Measurements from ENCODE around the gene HSPA2. TPM values are rescaled to one million over a fixed set of nuclear protein-coding genes. Genes with fewer than 3 reads are reported as not detected.
A peak's percentile ranks its signal among the peaks of the same experiment; 100 is the strongest.

Gene HSPA2
- total RNA-seq, 1 donor from 2014 or later, result 5.4 TPM

DNA sequence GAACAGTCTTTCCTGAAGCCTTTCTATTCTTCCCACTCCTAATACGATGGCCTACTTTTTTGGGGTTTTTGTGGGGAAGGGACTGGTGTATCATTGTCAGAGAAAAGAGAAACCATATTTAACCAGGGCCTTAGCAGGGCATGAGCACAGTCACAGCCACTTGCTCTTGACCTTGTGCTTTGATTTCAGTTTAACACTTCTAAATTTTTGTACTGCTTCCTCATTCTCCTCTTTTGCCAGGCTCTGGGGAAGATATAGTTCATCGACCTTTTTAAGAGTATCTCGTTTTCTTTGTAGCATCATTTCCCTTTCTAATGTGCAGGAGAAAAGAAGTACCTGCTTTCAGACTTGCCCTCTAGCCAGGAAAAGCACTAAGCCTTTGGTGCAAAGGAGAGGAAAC lies 33.8 kb upstream of the HSPA2 start:
- DNase-seq, result no peak

GRCh38 chr14:64507376-64508156 lies 33.0 kb upstream of the HSPA2 start:
- ATAC-seq (ENCODE audit: low read depth) (no peak), DNase-seq (no peak)
- peak overlapping the region; percentile 100 for H3K27ac Mint-ChIP-seq
- H3K4me3 Mint-ChIP-seq, result peak overlapping the region; percentile 97
- POLR2A ChIA-PET, result interaction anchor here (0.6 to 3.0 kb wide), 6 partner anchors 12 to 120 kb away, joined by 3 to 11 read pairs (median 4); partner anchors contain the start of genes HSPA2 and MTHFD1
- H3K9me3 Mint-ChIP-seq, result no peaks in the 10 kb centered on the region
- intact Hi-C loops (cut with micrococcal nuclease), result loop anchor here (10.0 kb wide), 3 partner anchors 477 to 1033 kb away; partner anchors contain the start of genes FNTB and SYNE2
- peaks cover 75% of the 10 kb centered on the region for H3K4me1 Mint-ChIP-seq
- CTCF ChIA-PET, result interaction anchor here (1.5 to 4.6 kb wide), 3 partner anchors 78 to 164 kb away, joined by 3 to 41 read pairs (median 33); no protein-coding TSS in a partner anchor
- TF ChIP-seq CTCF (IDR thresholded peaks at IDR 0.05), result no peak
- peaks cover 30% of the 10 kb centered on the region for H3K36me3 Mint-ChIP-seq (ENCODE audit: low read depth)
- H3K27me3 Mint-ChIP-seq, result no peaks in the 10 kb centered on the region

More for the DNA sequence above, 33.8 kb upstream of the HSPA2 start:
- intact Hi-C loops (cut with micrococcal nuclease), result loop anchor here (10.0 kb wide), 3 partner anchors 478 to 1032 kb away; partner anchors contain the start of genes FNTB and SYNE2
- Mint-ChIP-seq H3K4me3 (peak overlapping the region; percentile 97), H3K4me1 (peaks cover 79% of the 10 kb centered on the region), H3K27me3 (no peaks in the 10 kb centered on the region), H3K9me3 (no peaks in the 10 kb centered on the region), H3K27ac (peak overlapping the region; percentile 100), H3K36me3 (ENCODE audit: low read depth) (peaks cover 25% of the 10 kb centered on the region)
- ChIA-PET POLR2A (interaction anchor here (1.3 to 3.0 kb wide), 2 partner anchors 37 to 119 kb away, joined by 3 to 11 read pairs; partner anchors contain the start of gene MTHFD1), CTCF (interaction anchor here (1.5 kb wide), 1 partner anchor 77 kb away, joined by 3 read pairs; no protein-coding TSS in a partner anchor)
- no peak for ATAC-seq (ENCODE audit: low read depth)
- no peak for TF ChIP-seq CTCF (IDR thresholded peaks at IDR 0.05)

DNA sequence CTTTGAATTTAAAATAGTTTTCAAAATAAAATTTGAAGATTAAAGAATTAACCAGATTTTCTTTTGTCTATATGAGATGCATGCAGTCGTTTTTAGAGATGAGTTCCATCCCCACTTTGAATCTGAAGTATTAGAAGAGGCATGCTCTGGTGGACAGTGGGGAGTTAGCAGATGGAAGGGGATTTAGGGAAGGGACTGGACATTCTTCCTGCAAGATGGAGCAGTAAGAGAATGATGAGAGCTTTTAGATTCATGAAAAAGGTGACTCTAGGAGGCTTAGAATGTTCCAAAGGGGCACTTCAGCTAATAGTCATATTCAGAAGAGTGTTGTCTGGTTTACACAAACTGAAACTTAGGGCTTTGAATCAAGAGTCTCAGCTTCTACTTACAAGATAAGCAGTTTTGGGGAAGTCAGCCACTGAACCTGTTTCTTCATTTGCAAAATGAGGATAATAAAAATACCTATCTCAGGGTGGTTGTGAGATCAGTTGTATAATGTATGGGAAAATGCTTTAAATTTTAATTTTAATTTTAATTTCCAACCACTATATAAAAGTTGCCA lies 32.2 kb upstream of the HSPA2 start:
- Mint-ChIP-seq H3K9me3 (no peaks in the 10 kb centered on the region), H3K4me3 (peak overlapping the region; percentile 97), H3K27ac (peak overlapping the region; percentile 100), H3K36me3 (ENCODE audit: low read depth) (peaks cover 27% of the 10 kb centered on the region), H3K27me3 (no peaks in the 10 kb centered on the region), H3K4me1 (peaks cover 76% of the 10 kb centered on the region)
- ATAC-seq (ENCODE audit: low read depth) (no peak), DNase-seq (no peak)
- POLR2A ChIA-PET, result interaction anchor here (0.6 to 3.0 kb wide), 6 partner anchors 11 to 273 kb away, joined by 3 to 11 read pairs (median 4); partner anchors contain the start of genes HSPA2 and MTHFD1
- CTCF ChIA-PET, result interaction anchor here (4.0 to 4.6 kb wide), 2 partner anchors 79 to 165 kb away, joined by 33 to 41 read pairs; no protein-coding TSS in a partner anchor
- TF ChIP-seq CTCF (IDR thresholded peaks at IDR 0.05), result no peak
- intact Hi-C loops (cut with micrococcal nuclease), result loop anchor here (10.0 kb wide), 3 partner anchors 477 to 1033 kb away; partner anchors contain the start of genes FNTB and SYNE2

- ChIA-PET POLR2A (interaction anchor here (0.7 to 3.0 kb wide), 5 partner anchors 33 to 569 kb away, joined by 3 to 11 read pairs (median 3); partner anchors contain the start of gene MTHFD1), CTCF (interaction anchor here (3.0 to 4.6 kb wide), 3 partner anchors 31 to 166 kb away, joined by 18 to 41 read pairs (median 33); no protein-coding TSS in a partner anchor)
- H3K27me3 Mint-ChIP-seq, result no peaks in the 10 kb centered on the region
- H3K4me3 Mint-ChIP-seq, result peak overlapping the region; percentile 26
- no peak for ATAC-seq (ENCODE audit: low read depth)
- H3K36me3 Mint-ChIP-seq (ENCODE audit: low read depth), result peaks cover 25% of the 10 kb centered on the region
- no peak for TF ChIP-seq CTCF (IDR thresholded peaks at IDR 0.05)
- intact Hi-C loops (cut with micrococcal nuclease), result loop anchor here (10.0 kb wide), 3 partner anchors 476 to 1034 kb away; partner anchors contain the start of genes FNTB and SYNE2
- no peak for DNase-seq
- H3K27ac Mint-ChIP-seq, result peak overlapping the region; percentile 51
- H3K9me3 Mint-ChIP-seq, result no peaks in the 10 kb centered on the region
- H3K4me1 Mint-ChIP-seq, result peaks cover 82% of the 10 kb centered on the region
Observed at GRCh38 chr14:64509036-64509435, 31.5 kb upstream of the HSPA2 start.

All from activated B cell treated with CpG ODN at 0.5 μM for 24 hours (primary cell).